GM12873 (cell line): ENCODE data around the gene ALK.

Experiments used
- CTCF ChIP-seq: IDR thresholded peaks from 2 replicates; pipeline ENCODE4 v1.5.1; 2012; ENCODE audit warnings: low read depth, mild to moderate bottlenecking, moderate library complexity, low read length, control low read depth; ENCODE audit not compliant: insufficient read depth; ENCODE audit errors: missing control alignments

Gene ALK

GRCh38 chr2:29761278-29761677, 160.1 kb downstream of the ALK start:
- TF ChIP-seq CTCF = no peak

- no peak for TF ChIP-seq CTCF
These were observed 161.4 kb downstream of the ALK start for GRCh38 chr2:29760008-29760407.

- no peak for TF ChIP-seq CTCF
These were observed 162.0 kb downstream of the ALK start for GRCh38 chr2:29759360-29759759.

- no peak for TF ChIP-seq CTCF
These were observed 165.6 kb downstream of the ALK start for GRCh38 chr2:29755829-29756228.

GRCh38 chr2:29755233-29755632, 166.2 kb downstream of the ALK start:
- TF ChIP-seq CTCF = no peak

- no peak for TF ChIP-seq CTCF
These were observed 167.5 kb downstream of the ALK start for GRCh38 chr2:29753671-29754444.

GRCh38 chr2:29751390-29751789, 170.0 kb downstream of the ALK start:
- no peak for TF ChIP-seq CTCF

- no peak for TF ChIP-seq CTCF
These were observed 171.5 kb downstream of the ALK start for GRCh38 chr2:29749843-29750242.
